ENCODE measurements around the gene USH1G.

The USH1G gene

GRCh38 chr17:74892974-74893911 lies 29.8 kb downstream of the USH1G start, which contains the start of gene FADS6:
Gene FADS6 (minus strand): TSS chr17:74893633. CDS start chr17:74893595, 38 bp downstream.
- DNase-seq (ENCODE audit: low read depth, low spot score): no peak
- CTCF ChIA-PET: no interaction called here
- no peak within 1 kb of the TSS for H3K4me3 ChIP-seq (ENCODE audit: low read depth, low read length)
- no peak for TF ChIP-seq CTCF (IDR thresholded peaks at IDR 0.05; ENCODE audit: insufficient read depth, low read length, missing control alignments)
- POLR2A ChIA-PET: interaction anchor here (0.6 kb wide), 1 partner anchor 20 kb away, joined by 3 read pairs; the partner anchor contains the start of gene FDXR

DNA sequence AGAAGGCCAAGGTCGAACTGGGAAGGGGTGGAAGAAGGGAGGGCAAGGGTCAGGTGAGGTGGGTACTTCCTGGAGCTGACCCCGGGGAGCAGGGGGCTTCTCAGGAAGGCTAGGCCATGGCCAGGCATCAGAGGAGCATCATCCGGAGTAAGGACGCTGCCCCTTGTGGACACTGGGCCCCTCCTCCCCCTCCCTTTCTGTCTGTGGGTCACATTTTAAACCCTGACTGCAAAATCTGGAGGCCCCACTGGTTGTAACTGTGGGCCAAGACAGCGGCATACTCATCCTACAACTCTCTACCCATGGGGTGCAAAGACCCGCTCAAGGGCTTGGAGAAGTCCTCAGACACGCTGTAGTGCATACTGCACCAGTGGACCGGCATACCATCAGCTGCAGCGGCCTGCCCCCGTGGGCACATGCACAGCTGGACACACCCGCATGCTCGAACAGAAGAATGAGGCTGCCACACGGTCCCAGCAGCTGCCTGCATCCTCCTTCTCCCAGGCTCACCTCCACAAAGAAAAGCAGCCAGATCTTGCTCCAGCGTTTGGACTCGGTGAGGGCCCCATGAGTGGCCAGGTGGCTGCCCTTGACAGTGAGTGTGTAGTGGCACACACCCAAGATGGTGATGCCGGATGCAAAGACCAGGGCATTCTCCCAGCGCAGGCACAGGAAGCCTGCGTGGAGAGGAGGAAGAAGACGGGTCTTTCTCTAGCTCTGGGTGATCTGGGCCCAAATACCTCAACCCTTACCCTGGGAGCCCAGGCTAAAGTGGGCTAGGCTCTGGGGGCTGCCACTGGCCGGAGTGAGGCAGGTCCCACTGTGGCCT lies 30.8 kb downstream of the USH1G start:
- TF ChIP-seq CTCF (IDR thresholded peaks at IDR 0.05; ENCODE audit: insufficient read depth, low read length, missing control alignments): no peak
- DNase-seq (ENCODE audit: low read depth, low spot score): no peak
- no peak overlapping the region for H3K4me3 ChIP-seq (ENCODE audit: low read depth, low read length)
- CTCF ChIA-PET: interaction anchor here (1.2 kb wide), 1 partner anchor 66 kb away, joined by 3 read pairs; no protein-coding TSS in a partner anchor
- POLR2A ChIA-PET: no interaction called here

DNA sequence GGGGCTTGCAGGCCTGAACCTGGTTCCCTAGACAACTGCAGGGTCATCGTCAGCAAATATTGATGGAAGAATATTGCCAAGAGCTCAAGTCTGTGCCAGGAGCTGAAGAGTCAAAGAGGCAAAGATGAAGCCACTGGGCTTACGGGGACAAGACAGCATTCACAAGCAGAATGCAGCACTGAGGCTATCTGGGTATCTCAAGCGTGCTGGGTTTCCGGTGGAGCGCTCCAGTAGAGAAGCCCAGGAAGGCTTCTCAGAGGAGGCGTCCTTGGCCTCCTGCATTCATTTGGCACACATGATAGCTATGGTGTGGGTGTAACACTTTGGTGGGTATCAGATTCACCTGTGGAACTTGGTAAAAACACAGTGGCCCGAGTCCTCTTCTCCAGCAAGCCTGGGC lies 32.5 kb downstream of the USH1G start:
- ChIA-PET CTCF (no interaction called here), POLR2A (no interaction called here)
- no peak for TF ChIP-seq CTCF (IDR thresholded peaks at IDR 0.05; ENCODE audit: insufficient read depth, low read length, missing control alignments)

DNA sequence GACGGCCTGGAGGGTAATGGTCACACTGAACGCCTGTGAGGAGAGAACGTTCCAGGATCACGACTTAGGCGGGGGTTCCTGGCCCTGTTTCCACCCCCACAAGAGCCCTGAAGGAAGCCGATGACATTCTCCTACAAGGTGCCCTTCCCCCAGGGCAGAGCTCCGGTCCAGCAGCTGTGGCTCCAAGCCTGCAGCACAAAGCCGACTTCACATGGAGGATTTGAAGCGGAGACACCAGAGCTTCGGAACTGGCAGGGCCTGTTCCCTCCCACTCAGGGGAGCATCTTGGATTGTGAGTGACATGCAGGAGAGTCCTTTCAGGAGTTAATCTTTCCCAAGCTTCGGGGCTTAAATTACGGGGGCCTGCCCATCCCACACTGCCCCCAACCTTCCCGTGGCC lies 34.6 kb downstream of the USH1G start:
- ChIA-PET POLR2A (no interaction called here), CTCF (interaction anchor here (0.7 to 1.7 kb wide), 2 partner anchors 23 to 95 kb away, joined by 3 read pairs; no protein-coding TSS in a partner anchor)
- no peak for DNase-seq (ENCODE audit: low read depth, low spot score)
- TF ChIP-seq CTCF (IDR thresholded peaks at IDR 0.05; ENCODE audit: insufficient read depth, low read length, missing control alignments): no peak
- H3K4me3 ChIP-seq (ENCODE audit: low read depth, low read length): no peak overlapping the region

More for the DNA sequence above, 32.5 kb downstream of the USH1G start:
- H3K4me3 ChIP-seq (ENCODE audit: low read depth, low read length): no peak overlapping the region
- no peak for DNase-seq (ENCODE audit: low read depth, low spot score)

GRCh38 chr17:74883241-74883745 lies 39.8 kb downstream of the USH1G start:
- CTCF ChIA-PET: interaction anchor here (1.2 kb wide), 1 partner anchor 9 kb away, joined by 4 read pairs; no protein-coding TSS in a partner anchor
- no peak overlapping the region for H3K4me3 ChIP-seq (ENCODE audit: low read depth, low read length)
- DNase-seq (ENCODE audit: low read depth, low spot score): no peak
- TF ChIP-seq CTCF (IDR thresholded peaks at IDR 0.05; ENCODE audit: insufficient read depth, low read length, missing control alignments): no peak
- POLR2A ChIA-PET: no interaction called here

Measured in AG04449 (cell line).